ENCODE results near the gene ECI2.

- TF ChIP-seq CTCF (IDR thresholded peaks at IDR 0.05; ENCODE audit: low read length) (no peak), EZH2 (IDR thresholded peaks at IDR 0.05; ENCODE audit: borderline replicate concordance, low read length) (no peak)
Measured at GRCh38 chr6:4071330-4071729, 64.0 kb downstream of the ECI2 start.

Data from OCI-LY1 (cell line).